HG02840 (cell line): ENCODE data around the gene KIF16B.
"Not testable (repeated sequence)": the region's sequence is repeated elsewhere in the genome, so short reads cannot be mapped to it uniquely, and the experiment has no call there.

Experiments
- ATAC-seq: cut with Tn5 transposase; IDR thresholded peaks from one replicate; pipeline ENCODE4 v1.9.1; 2021; ENCODE audit warnings: mild to moderate bottlenecking, moderate library complexity, moderate number of reproducible peaks; ENCODE audit not compliant: unreplicated experiment, low FRiP score

KIF16B gene

GRCh38 chr20:16596404-16596803 is 23.2 kb upstream of the KIF16B start:
- not testable (repeated sequence) for ATAC-seq

- ATAC-seq = no peak
These were observed 22.1 kb upstream of the KIF16B start for GRCh38 chr20:16595376-16595775.

GRCh38 chr20:16590041-16590633 is 16.9 kb upstream of the KIF16B start:
- ATAC-seq = no peak

- ATAC-seq = no peak
These were observed 16.4 kb upstream of the KIF16B start for GRCh38 chr20:16589623-16590022.

- no peak for ATAC-seq
These were observed 15.0 kb upstream of the KIF16B start for GRCh38 chr20:16588241-16588640.

GRCh38 chr20:16587066-16587465 is 13.8 kb upstream of the KIF16B start:
- no peak for ATAC-seq

GRCh38 chr20:16583474-16583873 is 10.2 kb upstream of the KIF16B start:
- no peak for ATAC-seq

GRCh38 chr20:16581241-16581640 is 8.0 kb upstream of the KIF16B start:
- ATAC-seq = no peak

- ATAC-seq = no peak
These were observed 7.4 kb upstream of the KIF16B start for GRCh38 chr20:16580620-16581019.

- ATAC-seq = no peak
These were observed 6.9 kb upstream of the KIF16B start for GRCh38 chr20:16580147-16580546.

GRCh38 chr20:16576219-16576618 is 3.0 kb upstream of the KIF16B start:
- no peak for ATAC-seq

- no peak for ATAC-seq
These were observed 2.3 kb upstream of the KIF16B start for GRCh38 chr20:16575390-16576140.

- peak; percentile 53 for ATAC-seq
These were observed 1.6 kb upstream of the KIF16B start for GRCh38 chr20:16574656-16575355.

- ATAC-seq = no peak
These were observed 1.9 kb downstream of the KIF16B start for GRCh38 chr20:16571333-16571732.

- ATAC-seq = no peak
These were observed 3.7 kb downstream of the KIF16B start for GRCh38 chr20:16569246-16570153.

- no peak for ATAC-seq
These were observed 7.2 kb downstream of the KIF16B start for GRCh38 chr20:16566080-16566479.

- not testable (repeated sequence) for ATAC-seq
These were observed 9.2 kb downstream of the KIF16B start for GRCh38 chr20:16564079-16564478.

- ATAC-seq = no peak
These were observed 10.0 kb downstream of the KIF16B start for GRCh38 chr20:16563066-16563806.

GRCh38 chr20:16562259-16562658 is 11.0 kb downstream of the KIF16B start:
- no peak for ATAC-seq

- ATAC-seq = no peak
These were observed 12.6 kb downstream of the KIF16B start for GRCh38 chr20:16560661-16561060.
